ENCODE data around the gene RNF10. TPM values are rescaled to one million over a fixed set of nuclear protein-coding genes. Genes with fewer than 3 reads are reported as not detected.

RNF10 gene
- total and polyA plus RNA-seq, 10 of the 15 experiments (the other 5 are each of a cell fraction or from before 2014, with no cell fraction given): 48.2 to 127 (median 64.5) TPM

GRCh38 chr12:120599672-120600552, 65.8 kb downstream of the RNF10 start (continued):
- TF ChIP-seq ZNF592 (IDR thresholded peaks at IDR 0.05) (no peak), NFXL1 (IDR thresholded peaks at IDR 0.05; ENCODE audit: borderline replicate concordance) (no peak), MEF2B (IDR thresholded peaks at IDR 0.05; ENCODE audit: partially characterized antibody, poor library complexity, severe bottlenecking) (no peak), MEF2A (IDR thresholded peaks at IDR 0.05; ENCODE audit: insufficient read depth, low read depth, low read length) (no peak), IRF5 (IDR thresholded peaks at IDR 0.05; ENCODE audit: borderline replicate concordance) (no peak), ASH2L (IDR thresholded peaks at IDR 0.05; ENCODE audit: borderline replicate concordance, low read depth) (no peak), CUX1 (IDR thresholded peaks at IDR 0.05; ENCODE audit: insufficient replicate concordance, low read depth, low read length) (no peak), EED (IDR thresholded peaks at IDR 0.05; ENCODE audit: low read depth) (no peak), ZBTB4 (CRISPR knock-in tag; IDR thresholded peaks at IDR 0.05) (no peak), SRF (IDR thresholded peaks at IDR 0.05; ENCODE audit: low read depth in 2 of 2, low read length in 2 of 2) (no peak), MTA2 (IDR thresholded peaks at IDR 0.05; ENCODE audit: low read depth) (no peak), BACH1 (IDR thresholded peaks at IDR 0.05; ENCODE audit: borderline replicate concordance) (no peak)

Data from GM12878 (cell line).